Dedifferentiated amniotic fluid mesenchymal stem cell (primary cell): ENCODE measurements around the gene PODNL1.
"Not testable (repeated sequence)": the region's sequence is repeated elsewhere in the genome, so short reads cannot be mapped to it uniquely, and the experiment has no call there.

ENCODE experiments used
- DNase-seq: peaks from one replicate; pipeline ENCODE4 v3.0.0-alpha.2; 2016; ENCODE audit errors: extremely low spot score

Gene PODNL1

DNA sequence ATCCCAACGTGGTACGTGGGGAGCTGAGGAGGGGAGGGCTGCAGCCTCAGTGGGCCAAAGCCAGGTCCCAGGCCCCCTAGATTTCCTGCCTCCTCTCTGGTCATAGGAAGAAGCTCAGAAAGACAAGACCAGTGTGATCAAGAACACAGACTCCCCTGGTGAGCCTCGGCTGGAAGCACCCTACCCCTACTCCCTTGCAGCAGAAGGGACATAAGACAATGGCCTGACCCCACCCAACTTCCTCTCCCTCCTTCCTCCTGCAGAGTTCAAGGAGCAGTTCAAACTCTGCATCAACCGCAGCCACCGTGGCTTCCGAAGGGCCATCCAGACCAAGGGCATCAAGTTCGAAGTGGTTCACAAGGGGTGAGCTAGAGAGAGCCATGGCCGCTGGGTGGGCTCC lies 11.5 kb downstream of the PODNL1 start:
- DNase-seq: no peak

DNA sequence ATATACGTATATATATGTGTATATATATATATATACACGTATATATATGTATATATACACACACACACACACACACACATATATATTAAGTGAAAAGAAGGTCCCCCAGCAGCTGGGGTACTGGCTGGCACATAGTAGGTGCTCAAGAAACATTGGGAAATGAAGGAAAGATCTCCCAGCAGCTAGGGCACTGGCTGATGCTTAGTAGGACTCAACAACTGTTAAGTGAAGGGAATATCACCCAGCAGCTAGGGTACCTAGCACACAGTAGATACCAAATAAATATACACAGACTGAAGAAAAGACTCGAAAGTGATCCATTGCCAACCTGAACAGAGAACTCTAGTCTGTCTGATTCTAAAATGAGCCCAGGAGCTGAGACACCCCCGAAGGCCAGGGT lies 12.2 kb downstream of the PODNL1 start:
- DNase-seq: no peak

DNA sequence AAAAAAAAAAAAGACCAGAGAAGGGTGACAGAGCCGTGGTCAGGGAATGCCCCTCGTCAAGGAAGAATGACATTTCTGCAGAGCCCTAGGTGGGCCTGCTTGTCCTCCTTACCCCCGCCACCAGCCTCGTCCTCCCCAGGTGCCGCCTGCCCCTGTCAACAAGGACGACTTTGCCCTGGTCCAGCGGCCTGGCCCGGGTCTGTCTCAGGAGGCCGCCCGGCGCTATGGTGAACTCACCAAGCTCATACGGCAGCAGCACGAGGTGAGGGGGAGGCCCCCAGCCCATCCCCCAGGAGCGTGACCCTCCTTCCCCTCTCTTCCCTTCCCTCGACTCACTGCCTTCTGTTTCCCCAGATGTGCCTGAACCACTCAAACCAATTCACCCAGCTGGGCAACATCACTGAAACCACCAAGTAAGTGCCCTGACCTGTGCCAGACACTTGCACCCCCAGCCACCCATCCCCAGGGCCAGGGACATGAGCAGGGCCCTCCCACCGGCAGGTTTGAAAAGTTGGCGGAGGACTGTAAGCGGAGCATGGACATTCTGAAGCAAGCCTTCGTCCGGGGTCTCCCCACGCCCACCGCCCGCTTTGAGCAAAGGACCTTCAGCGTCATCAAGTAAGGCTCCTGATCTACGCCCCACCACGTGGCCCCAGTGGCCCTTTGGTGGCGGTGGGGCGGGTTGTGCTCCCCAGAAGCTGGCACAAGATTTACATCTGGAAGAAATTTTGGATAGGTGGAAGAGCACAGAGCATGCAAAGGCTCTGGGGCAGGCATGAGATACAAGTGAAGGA lies 14.8 kb downstream of the PODNL1 start:
- no peak for DNase-seq

DNA sequence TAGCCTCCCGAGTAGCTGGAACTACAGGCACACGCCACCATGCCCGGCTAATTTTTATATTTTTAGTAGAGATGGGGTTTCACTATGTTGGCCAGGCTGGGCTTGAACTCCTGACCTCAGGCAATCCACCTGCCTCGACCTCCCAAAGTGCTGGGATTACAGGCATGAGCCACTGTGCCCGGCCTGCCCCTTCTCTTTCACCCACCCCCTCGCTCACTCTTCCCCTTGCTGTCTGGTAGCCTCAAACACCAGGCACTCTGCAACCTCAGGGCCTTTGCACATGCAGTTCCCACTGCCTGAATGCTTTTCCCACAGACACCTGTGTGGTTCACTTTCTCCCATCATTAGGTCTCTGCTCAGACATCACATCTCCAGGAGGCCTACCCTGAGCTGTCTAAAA lies 16.1 kb downstream of the PODNL1 start:
- not testable (repeated sequence) for DNase-seq

DNA sequence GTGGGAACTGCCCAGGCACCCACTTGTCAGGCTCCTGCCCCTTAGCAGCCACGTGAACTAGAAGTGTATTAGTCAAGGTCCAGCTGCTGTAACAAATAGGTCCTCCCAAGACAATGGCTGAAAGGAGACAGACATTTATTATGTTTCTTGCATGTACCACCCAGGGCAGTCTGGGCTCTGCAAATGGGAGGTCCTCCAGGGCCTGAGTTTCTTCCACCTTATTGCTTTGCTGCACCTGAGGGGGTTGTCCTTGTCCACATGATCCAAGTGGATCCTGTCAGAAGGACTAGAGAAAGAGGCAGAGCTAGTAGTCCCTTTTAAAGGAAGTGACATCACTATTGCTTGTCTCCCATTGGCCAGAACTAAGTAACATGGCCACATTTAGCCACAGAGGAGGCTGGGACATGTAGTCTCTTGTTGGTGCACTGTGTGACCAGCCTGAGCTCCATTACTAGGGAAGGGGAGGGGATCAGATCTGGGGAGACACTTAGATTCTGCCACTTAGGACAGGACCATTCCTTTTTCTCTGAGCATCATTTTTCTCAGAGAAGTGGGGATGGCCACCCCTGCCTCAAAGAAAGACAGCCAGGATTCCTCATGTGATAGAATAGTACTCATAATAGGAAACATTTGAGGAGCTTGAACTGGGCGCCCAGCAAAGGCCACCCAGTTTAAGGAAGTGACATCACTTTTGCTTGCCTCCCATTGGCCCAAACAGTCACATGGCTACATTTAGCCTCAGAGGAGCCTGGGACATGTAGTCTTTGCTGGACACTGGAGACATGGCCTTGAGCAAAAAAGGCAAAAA lies 17.1 kb downstream of the PODNL1 start:
- no peak for DNase-seq

DNA sequence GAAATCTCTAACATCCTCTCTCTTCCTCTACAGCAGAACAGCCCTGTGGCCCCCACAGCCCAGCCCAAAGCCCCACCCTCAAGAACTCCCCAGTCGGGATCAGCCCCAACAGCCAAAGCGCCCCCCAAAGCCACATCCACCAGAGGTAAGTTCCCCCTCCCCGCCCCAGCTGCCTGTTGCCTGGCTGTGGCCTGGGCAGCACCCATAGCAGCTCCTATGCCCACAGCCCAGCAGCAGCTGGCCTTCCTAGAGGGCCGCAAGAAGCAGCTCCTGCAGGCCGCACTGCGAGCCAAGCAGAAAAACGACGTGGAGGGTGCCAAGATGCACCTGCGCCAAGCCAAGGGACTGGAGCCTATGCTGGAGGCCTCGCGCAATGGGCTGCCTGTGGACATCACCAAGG lies 17.7 kb downstream of the PODNL1 start:
- no peak for DNase-seq

DNA sequence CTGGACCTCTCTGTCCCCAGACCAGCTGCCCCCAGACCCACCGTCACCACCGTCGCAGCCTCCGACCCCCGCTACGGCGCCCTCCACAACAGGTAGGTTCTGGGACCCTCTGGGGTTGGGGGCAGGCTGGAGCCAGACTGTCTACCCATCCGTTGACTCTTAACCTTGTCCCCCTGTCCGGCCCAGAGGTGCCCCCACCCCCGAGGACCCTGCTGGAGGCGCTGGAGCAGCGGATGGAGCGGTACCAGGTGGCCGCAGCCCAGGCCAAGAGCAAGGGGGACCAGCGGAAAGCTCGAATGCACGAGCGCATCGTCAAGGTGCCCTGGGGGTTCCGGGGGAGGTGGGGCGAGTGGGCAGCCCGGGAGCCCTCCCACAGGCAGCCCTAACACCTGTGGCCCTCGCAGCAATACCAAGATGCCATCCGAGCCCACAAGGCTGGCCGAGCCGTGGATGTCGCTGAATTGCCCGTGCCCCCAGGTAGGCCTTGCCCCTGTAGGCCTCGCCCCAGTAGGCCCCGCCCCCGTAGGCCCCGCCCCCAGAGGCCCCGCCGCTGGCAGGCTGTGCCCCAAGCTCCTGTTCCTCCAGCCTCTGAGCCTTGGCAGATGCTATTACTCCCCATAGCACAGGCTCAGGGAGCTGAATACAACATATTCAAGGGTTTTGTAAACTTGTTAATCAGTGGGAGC lies 19.3 kb downstream of the PODNL1 start:
- no peak for DNase-seq

DNA sequence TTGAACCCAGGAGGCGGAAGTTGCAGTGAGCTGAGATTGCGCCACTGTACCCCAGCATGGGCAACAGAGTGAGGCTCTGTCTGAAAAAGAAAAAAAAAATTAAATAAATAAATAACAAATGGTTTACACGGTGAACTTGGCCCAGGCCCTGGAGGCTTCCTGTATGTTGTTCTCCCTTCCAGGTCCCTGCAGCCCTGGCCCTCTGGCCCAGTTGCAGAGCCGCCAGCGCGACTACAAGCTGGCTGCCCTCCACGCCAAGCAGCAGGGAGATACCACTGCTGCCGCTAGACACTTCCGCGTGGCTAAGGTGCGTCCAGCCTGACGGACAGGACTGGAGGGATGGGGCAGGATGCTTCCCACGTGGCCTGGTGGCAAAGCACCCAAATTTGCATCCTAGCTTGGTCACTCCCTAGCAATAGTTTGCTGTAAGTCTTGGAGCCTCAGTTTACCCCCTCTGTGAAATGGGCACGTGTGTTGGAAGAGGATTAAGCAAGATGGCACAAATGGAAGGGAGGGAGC lies 20.3 kb downstream of the PODNL1 start:
- no peak for DNase-seq

DNA sequence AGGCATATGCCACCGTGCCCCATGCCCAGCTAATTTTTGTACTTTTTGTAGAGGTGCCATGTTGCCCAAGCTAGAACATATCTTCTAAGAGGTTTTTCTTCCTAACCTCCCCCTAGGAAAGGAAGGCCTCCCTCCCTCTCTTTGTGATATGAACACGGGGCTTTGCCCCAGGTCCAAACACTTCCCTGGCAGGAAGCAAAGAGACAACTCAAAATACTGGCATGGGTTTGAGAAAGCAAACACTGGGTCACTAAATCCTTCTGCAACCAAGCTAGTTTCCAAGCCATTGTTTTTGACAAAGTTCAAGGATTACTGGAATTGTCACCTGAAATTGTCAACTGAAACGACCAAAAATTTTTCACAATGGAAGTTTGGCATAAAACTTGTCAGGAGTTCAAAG lies 23.4 kb downstream of the PODNL1 start:
- DNase-seq: no peak

DNA sequence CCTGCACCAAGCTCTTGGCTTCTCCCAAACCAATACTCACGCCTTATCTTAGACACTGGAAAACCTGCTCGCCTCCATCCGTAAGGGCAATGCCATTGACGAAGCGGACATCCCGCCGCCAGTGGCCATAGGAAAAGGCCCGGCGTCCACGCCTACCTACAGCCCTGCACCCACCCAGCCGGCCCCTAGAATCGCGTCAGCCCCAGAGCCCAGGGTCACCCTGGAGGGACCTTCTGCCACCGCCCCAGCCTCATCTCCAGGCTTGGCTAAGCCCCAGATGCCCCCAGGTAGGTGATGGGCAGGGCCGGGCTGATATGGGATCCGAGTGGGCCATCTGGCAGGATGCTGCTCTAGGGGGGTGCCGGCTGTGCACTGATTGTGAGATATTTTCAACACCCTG lies 24.9 kb downstream of the PODNL1 start:
- DNase-seq: no peak

DNA sequence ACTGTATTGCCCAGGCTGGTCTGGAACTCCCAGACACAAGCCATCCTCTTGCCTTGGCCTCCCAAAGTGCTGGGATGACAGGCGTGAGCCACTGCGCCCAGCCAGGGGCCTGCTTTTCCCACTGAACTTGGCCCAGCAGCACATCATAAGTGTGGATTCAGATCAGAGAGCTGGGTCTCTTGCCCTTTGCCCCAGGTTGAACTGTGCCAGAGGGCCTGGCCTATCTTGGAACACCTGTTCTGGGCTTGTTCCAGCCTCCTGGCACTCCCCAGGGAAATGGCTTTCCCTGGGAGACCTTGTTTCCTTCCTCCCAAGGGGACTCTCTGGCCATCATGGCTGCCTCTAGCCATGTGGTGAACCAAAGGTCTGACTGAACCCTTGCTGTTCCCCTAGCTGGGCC lies 28.8 kb downstream of the PODNL1 start:
- no peak for DNase-seq

DNA sequence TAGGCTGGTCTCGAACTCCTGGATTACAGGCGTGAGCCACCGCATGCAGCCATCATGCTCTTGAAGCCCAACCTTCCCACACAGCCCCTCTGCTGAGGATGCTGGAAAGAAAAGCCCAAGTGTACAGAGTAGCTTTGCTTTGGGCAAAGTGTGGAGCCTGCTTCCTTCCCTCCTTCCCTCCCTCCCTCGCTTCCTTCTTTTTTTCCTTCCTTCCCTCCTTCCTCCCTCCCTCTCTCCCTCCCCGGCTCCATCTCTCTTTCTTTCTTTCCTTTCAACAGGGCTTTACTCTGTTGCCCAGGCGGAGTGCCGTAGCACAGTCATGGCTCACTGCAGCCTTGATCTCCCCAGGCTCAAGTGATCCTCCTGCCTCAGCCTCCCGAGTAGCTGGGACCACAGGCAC lies 29.5 kb downstream of the PODNL1 start:
- no peak for DNase-seq

DNA sequence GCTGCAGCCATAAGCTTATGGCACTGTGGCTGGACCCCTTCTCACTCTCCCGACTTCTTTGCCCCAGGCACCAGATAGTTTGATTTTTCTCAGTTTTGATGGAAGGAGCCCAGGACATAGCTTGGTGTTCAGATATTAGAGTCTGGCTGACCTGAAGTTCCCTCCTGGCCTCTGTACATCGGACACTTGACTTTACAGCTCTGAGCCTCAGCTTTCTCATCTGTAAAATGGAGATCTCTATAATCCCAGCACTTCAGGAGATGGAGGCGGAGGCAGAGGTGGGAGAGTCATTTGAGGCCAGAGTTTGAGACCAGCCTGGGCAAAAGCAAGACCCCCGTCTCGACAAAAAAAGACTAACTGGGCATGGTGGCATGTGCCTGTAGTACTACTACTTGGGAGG lies 31.3 kb downstream of the PODNL1 start:
- DNase-seq: no peak

DNA sequence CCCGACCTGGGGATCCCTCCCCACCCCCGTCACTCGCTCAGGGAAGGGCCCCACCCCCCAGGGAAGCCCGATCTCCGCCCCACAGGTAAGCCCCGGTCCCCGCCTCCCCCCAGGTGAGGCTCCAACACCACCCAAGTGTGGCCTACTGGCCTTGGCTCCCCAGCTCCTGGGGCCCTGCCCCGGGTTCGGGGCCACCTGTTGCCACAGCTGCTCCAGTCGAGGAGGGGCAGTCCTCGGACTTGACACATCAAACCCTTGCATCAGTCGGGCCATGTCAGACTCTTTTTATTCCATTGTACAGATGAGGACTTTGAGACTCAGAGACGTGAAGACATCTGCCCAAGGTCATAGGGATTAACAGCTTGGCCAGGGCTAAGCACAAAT lies 31.7 kb downstream of the PODNL1 start:
- no peak for DNase-seq

DNA sequence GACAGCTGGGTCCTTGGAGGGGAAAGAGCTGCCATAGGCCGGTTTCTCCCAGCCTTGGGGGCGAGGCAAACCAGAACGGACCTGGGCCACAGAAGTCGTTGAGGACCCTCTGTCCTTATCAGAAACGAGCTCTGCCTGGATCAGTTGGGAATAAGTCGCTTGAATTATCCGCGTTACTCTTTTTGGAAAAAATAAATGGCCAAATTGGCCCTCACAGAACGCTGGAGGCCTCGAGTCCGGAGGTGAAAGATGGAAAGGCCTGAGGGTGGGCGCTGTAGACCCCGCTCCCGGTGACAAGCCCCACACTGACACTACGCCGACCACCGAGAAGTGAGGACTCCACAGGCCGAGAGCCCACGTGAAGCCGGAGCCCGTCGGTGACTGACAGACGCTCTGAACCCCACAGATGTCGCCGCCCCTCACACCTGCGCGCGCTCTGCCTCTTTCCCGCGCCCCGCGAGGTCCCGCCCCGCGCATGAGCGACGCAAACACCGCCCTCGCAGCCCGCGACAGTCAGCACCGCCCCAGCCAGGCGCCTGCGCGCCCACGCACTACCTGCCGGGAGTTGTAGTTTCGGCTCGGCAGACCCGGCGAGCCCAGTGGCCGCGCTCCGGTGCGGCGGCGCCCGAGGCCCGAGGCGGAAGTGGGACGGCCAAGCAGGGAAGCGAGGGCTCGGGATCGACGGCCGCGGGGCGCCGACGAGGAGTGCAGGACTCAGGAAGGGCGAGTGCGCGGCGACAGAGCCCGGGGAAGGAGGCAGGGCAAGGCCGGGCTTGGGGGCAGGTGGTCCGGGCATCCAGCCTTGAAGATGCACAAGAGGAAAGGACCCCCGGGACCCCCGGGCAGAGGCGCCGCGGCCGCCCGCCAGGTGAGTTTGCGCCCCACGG lies 32.3 kb downstream of the PODNL1 start, which contains the start of the genes BRME1 and CC2D1A:
Gene BRME1, minus strand, starts transcription at position 484 of the 887 bp plus-strand sequence. CDS start 1,225 bp downstream, outside the sequence.
Gene CC2D1A, plus strand, starts transcription at position 568 of the 887 bp plus-strand sequence. Its CDS starts 241 bp downstream, at position 809.
- DNase-seq: peak; percentile 77

DNA sequence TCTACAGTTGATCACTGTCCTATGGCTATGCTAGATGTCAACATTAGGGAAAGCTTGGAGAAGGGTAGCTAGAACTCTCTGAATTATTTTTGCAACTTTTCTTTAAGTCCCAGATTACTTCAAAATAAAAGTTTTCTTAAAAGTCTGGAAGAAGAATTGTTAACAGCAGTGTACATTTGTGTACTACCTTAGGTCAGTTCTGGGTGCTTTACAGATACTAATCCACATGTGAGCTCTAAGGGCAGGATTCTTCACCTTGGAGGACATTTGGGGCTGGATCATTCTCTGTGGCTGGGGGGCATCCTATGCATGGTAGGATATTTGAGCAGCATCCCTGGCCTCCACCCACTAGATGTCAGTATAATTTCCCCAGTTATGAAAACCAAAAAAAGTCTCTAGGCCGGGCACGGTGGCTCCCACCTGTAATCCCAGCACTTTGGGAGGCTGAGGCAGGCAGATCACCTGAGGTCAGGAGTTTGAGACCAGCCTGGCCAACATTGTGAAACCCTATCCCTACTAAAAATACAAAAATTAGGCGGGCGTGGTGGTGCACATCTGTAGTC lies 35.1 kb downstream of the PODNL1 start:
- no peak for DNase-seq

DNA sequence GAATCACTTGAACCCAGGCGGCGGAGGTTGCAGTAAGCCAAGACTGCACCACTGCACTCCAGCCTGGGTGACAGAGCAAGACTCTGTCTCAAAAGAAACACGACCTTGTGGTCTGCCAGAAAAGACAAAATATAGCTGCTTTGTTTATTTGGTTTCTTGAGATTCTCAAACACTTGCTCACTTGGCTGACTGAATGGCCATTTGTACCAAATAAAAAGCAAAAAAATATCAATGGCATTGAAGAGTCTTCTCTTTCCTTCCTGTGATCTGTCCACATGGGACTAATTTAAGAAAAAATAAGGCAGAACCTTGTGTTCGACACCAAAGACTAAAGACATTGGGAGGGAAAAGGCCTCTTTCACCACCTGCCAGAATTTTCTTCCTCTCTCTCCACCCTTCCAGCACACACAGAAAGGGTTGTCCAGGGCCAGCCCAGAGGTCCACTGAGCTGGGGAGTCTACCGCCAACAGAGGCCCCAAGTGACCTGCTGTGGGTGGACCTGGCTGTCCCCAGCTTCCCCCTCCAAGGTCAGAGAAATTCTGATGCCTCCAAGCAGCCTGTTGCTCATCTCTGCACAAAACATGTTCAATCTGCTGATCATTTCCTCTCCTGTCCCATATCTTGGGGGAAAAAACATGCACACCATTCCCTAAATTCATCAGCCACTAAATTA lies 38.2 kb downstream of the PODNL1 start:
- no peak for DNase-seq

DNA sequence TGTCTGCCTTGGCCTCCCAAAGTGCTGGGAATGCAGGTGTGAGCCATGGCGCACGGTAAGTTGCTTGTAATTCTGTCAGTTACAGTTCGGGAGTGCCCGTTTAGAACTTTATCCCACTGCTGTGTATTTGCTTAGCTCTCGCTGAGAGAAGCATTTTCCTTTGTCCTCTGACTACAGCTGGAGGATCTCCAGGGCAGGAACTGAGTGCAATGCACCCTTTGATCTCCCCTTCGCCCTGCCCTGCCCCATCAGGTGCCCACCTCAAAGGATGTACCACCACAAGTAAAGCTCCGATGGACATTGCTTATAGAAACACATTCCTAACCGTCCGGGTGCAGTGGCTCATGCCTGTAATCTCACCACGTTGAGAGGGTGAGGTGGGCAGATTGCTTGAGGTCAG lies 38.8 kb downstream of the PODNL1 start:
- DNase-seq: no peak

DNA sequence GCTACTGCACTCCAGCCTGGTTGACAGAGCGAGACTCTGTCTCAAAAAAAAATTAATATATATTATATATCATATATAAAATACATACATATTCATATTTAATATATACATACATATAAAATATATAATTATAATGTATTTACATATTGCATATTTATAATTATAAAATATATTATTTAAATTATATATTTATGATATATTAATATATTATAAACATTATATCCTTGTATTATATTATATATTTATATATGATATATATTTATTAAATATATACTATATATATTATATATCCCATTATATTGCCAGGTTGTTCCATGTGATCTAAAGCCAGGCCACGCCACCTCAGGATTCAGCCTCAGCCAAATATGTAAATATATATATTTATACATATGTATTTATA lies 42.0 kb downstream of the PODNL1 start:
- no peak for DNase-seq

DNA sequence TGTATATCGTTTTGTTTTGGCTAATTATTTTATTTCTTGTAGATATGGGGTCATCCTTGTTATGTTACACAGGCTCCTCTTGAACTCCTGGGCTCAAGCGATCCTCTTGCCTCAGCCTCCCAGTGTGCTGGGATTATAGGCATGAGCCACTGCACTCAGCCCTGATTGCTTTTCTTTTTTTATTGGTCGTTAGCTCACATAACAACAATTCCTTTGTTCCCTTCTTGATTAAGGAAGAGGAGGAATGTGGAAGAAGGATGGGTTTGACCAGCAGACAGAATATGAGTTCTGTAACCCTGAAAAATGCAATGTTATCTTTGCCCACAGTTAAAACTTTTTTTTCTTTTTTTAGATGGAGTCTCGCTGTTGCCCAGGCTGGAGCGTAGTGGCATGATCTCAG lies 43.7 kb downstream of the PODNL1 start:
- DNase-seq: no peak
